GM19455 (cell line): ENCODE results near the gene ZNF14.
"Not testable (repeated sequence)": the region's sequence is repeated elsewhere in the genome, so short reads cannot be mapped to it uniquely, and the experiment has no call there.

ENCODE experiments used
- ATAC-seq: cut with Tn5 transposase; IDR thresholded peaks from one replicate; pipeline ENCODE4 v1.9.1; 2021; ENCODE audit not compliant: unreplicated experiment

ZNF14 gene

GRCh38 chr19:19689023-19689422, 43.9 kb downstream of the ZNF14 start:
- ATAC-seq: not testable (repeated sequence)

- no peak for ATAC-seq
Measured at GRCh38 chr19:19687090-19687489, 45.8 kb downstream of the ZNF14 start.

GRCh38 chr19:19686580-19686979, 46.3 kb downstream of the ZNF14 start:
- ATAC-seq: no peak

- ATAC-seq: not testable (repeated sequence)
Measured at GRCh38 chr19:19686119-19686518, 46.8 kb downstream of the ZNF14 start.

DNA sequence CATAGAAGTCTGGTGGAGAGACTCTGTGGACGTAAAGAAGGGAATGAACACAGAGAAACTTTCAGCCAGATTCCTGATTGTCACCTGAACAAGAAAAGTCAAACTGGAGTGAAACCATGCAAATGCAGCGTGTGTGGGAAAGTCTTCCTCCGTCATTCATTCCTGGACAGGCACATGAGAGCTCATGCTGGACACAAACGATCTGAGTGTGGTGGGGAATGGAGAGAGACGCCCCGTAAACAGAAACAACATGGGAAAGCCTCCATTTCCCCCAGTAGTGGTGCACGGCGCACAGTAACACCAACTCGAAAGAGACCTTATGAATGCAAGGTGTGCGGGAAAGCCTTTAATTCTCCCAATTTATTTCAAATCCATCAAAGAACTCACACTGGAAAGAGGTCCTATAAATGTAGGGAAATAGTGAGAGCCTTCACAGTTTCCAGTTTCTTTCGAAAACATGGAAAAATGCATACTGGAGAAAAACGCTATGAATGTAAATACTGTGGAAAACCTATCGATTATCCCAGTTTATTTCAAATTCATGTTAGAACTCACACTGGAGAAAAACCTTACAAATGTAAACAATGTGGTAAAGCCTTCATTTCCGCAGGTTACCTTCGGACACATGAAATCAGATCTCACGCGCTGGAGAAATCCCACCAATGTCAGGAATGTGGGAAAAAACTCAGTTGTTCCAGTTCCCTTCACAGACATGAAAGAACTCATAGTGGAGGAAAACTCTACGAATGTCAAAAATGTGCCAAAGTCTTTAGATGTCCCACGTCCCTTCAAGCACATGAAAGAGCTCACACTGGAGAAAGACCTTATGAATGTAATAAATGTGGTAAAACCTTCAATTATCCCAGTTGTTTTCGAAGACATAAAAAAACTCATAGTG, 53.5 kb downstream of the ZNF14 start:
- no peak for ATAC-seq

DNA sequence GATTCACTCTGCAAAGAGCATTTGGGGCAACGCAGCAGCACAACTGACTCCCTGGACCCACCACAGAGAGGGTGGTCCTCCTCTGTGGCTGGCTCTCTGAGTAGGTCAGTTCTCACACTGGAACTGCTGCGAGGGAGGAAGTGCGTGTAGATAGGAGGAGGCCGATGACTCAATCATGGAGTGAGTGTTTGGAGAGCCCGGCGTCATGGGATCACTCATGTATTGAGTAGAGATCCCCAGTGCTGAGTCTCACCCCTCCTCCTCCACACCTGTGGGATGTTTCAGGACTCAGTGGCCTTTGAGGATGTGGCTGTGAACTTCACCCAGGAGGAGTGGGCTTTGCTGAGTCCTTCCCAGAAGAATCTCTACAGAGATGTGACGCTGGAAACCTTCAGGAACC, 55.3 kb downstream of the ZNF14 start:
- no peak for ATAC-seq

DNA sequence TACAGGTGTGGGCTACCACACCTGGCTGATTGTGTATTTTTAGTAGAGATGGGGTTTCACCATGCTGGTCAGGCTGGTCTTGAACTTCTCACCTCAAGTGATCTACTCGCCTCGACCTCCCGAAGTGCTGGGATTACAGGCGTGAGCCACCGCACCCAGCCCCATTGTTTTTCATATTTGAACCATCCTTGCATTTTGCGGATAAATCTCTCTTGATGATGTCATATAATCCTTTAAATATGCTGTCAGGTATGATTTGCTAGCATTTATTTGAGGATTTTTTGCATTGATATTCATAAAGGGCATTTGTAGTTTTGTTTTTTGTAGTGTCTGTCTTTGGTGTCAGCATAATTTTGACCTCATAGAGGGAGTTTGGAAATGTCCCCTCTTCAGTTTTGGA, 58.6 kb downstream of the ZNF14 start:
- no peak for ATAC-seq

GRCh38 chr19:19672816-19673215, 60.1 kb downstream of the ZNF14 start:
- ATAC-seq: no peak

DNA sequence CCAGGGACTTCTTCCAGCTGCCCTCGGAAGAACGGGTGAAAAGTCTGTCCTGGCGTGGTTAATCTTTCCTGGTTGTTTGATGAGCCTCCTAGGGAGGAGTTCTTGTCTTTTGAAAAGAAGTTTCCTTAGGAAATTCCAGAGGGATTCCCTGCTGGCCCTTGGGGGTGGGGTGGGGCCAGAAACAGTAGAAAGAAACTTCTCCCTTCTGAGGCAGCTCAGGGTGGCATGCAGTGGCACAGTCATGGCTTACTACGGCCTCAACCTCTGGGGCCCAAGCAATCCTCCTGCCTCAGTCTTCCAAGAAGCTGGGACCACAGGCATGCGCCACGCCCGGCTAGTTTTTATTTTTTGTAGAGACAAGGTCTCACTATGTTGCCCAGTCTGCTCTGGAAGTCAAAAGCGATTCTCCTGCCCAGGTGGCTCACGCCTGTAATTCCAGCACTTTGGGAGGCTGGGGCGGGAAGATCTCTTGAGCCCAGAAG, 62.8 kb downstream of the ZNF14 start:
- ATAC-seq: no peak

GRCh38 chr19:19668230-19669012, 64.5 kb downstream of the ZNF14 start, which contains the start of gene ZNF101:
ZNF101 (plus strand) TSS chr19:19668839; CDS start chr19:19668964, 125 bp downstream.
- ATAC-seq: peak; percentile 58

GRCh38 chr19:19665420-19665948, 67.4 kb downstream of the ZNF14 start:
- ATAC-seq: not testable (repeated sequence)

- peak; percentile 66 for ATAC-seq
Measured at GRCh38 chr19:19663256-19664120, 69.4 kb downstream of the ZNF14 start, which contains the start of gene ATP13A1. ATP13A1 (minus strand) TSS chr19:19663676; CDS start chr19:19663666, 10 bp downstream.

- ATAC-seq: no peak
Measured at GRCh38 chr19:19662871-19663255, 70.0 kb downstream of the ZNF14 start.

DNA sequence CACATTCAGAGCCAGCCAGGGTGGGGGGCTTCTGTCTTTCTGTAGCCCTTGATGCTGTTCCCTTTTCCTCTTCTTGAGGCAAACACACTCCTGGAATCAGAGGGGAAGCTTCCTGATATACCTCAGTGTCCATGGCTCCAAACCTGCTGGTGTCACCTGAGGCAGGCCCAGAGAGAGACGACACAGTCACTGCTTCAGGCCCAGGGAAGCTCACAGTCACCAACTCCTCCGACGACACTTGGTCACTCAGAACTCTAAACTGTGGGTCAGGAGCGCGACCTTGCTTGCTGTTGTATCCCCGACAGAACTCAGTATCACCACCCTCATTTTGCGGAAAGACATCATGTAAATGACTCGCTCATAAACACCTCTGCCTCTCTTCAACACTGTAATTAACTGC, 70.6 kb downstream of the ZNF14 start:
- no peak for ATAC-seq

DNA sequence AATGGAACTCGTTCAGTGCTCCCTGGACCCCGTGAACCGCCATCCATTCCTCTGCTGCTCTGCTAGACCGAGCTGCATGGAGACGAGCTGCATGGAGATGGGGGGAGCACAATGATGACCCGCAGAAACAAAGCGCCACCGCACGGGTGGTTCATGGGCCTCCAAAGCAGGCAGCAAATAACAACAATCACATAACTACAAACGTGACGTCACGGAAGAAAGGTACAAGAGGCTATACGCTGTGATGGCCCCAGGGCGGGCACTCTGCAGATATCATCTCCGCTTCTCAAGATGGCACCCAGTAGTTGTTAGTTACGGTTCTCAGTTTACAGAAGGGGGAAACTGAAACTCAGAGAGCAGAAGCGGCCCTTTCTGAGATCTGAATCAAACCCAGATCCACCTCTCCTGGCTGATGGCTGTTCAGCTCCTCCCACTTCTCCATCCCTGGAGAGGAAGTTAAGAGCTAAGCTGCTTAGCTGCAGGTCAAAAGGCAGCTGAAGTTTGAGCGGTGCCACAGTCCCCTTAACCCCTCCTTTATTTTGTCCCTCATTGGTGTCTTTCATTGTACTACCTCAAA, 71.1 kb downstream of the ZNF14 start:
- ATAC-seq: no peak

- no peak for ATAC-seq
Measured at GRCh38 chr19:19661141-19661674, 71.7 kb downstream of the ZNF14 start.
